ENCODE measurements around the gene TCFL5. TPM values are rescaled to one million over a fixed set of nuclear protein-coding genes. Genes with fewer than 3 reads are reported as not detected.

The TCFL5 gene
- total RNA-seq, 1 donor from 2014 or later = 7.9 TPM

- H3K27ac Mint-ChIP-seq = no peak overlapping the region
- H3K27me3 Mint-ChIP-seq = peaks cover 11% of the 10 kb centered on the region
These were observed 49.3 kb downstream of the TCFL5 start for GRCh38 chr20:62812181-62812906.

GRCh38 chr20:62811720-62812119 is 49.9 kb downstream of the TCFL5 start:
- Mint-ChIP-seq H3K4me3 (ENCODE audit: low read depth) (no peak overlapping the region), H3K27me3 (peaks cover 11% of the 10 kb centered on the region), H3K36me3 (ENCODE audit: insufficient read depth) (peaks cover 5% of the 10 kb centered on the region), H3K4me1 (ENCODE audit: low read depth) (peaks cover 7% of the 10 kb centered on the region), H3K27ac (no peak overlapping the region), H3K9me3 (ENCODE audit: low read depth) (no peaks in the 10 kb centered on the region)
- no peak for TF ChIP-seq CTCF (IDR thresholded peaks at IDR 0.05; ENCODE audit: unreplicated experiment)
- no peak for DNase-seq (ENCODE audit: low spot score, unreplicated experiment)

More at GRCh38 chr20:62812181-62812906, 49.3 kb downstream of the TCFL5 start:
- H3K9me3 Mint-ChIP-seq (ENCODE audit: low read depth) = no peaks in the 10 kb centered on the region
- H3K36me3 Mint-ChIP-seq (ENCODE audit: insufficient read depth) = peaks cover 5% of the 10 kb centered on the region
- H3K4me3 Mint-ChIP-seq (ENCODE audit: low read depth) = no peak overlapping the region
- peaks cover 7% of the 10 kb centered on the region for H3K4me1 Mint-ChIP-seq (ENCODE audit: low read depth)
- no peak for DNase-seq (ENCODE audit: low spot score, unreplicated experiment)
- no peak for TF ChIP-seq CTCF (IDR thresholded peaks at IDR 0.05; ENCODE audit: unreplicated experiment)

- no peaks in the 10 kb centered on the region for H3K9me3 Mint-ChIP-seq (ENCODE audit: low read depth)
- H3K27me3 Mint-ChIP-seq = peaks cover 11% of the 10 kb centered on the region
- H3K27ac Mint-ChIP-seq = no peak overlapping the region
- peaks cover 5% of the 10 kb centered on the region for H3K36me3 Mint-ChIP-seq (ENCODE audit: insufficient read depth)
- no peak for TF ChIP-seq CTCF (IDR thresholded peaks at IDR 0.05; ENCODE audit: unreplicated experiment)
- DNase-seq (ENCODE audit: low spot score, unreplicated experiment) = no peak
- H3K4me1 Mint-ChIP-seq (ENCODE audit: low read depth) = peaks cover 7% of the 10 kb centered on the region
- no peak overlapping the region for H3K4me3 Mint-ChIP-seq (ENCODE audit: low read depth)
These were observed 50.3 kb downstream of the TCFL5 start for GRCh38 chr20:62811320-62811719.

GRCh38 chr20:62809530-62810428 is 51.8 kb downstream of the TCFL5 start:
- Mint-ChIP-seq H3K9me3 (ENCODE audit: low read depth) (no peaks in the 10 kb centered on the region), H3K4me1 (ENCODE audit: low read depth) (peaks cover 4% of the 10 kb centered on the region), H3K36me3 (ENCODE audit: insufficient read depth) (peaks cover 5% of the 10 kb centered on the region), H3K4me3 (ENCODE audit: low read depth) (no peak overlapping the region), H3K27me3 (no peaks in the 10 kb centered on the region), H3K27ac (no peak overlapping the region)
- no peak for DNase-seq (ENCODE audit: low spot score, unreplicated experiment)
- TF ChIP-seq CTCF (IDR thresholded peaks at IDR 0.05; ENCODE audit: unreplicated experiment) = no peak

- H3K4me3 Mint-ChIP-seq (ENCODE audit: low read depth) = peak overlapping the region; percentile 60
- H3K27ac Mint-ChIP-seq = no peak overlapping the region
- H3K4me1 Mint-ChIP-seq (ENCODE audit: low read depth) = peaks cover 5% of the 10 kb centered on the region
- H3K27me3 Mint-ChIP-seq = peaks cover 5% of the 10 kb centered on the region
- H3K36me3 Mint-ChIP-seq (ENCODE audit: insufficient read depth) = peaks cover 5% of the 10 kb centered on the region
- no peaks in the 10 kb centered on the region for H3K9me3 Mint-ChIP-seq (ENCODE audit: low read depth)
- DNase-seq (ENCODE audit: low spot score, unreplicated experiment) = peak; percentile 76
- TF ChIP-seq CTCF (IDR thresholded peaks at IDR 0.05; ENCODE audit: unreplicated experiment) = peak; percentile 89
These were observed 53.3 kb downstream of the TCFL5 start for GRCh38 chr20:62808211-62808865.

Data from progenitor cell of endocrine pancreas (in vitro differentiated cells).